Measurements from ENCODE around the gene APBA2.
"Not testable (repeated sequence)": the region's sequence is repeated elsewhere in the genome, so short reads cannot be mapped to it uniquely, and the experiment has no call there.

The APBA2 gene

DNA sequence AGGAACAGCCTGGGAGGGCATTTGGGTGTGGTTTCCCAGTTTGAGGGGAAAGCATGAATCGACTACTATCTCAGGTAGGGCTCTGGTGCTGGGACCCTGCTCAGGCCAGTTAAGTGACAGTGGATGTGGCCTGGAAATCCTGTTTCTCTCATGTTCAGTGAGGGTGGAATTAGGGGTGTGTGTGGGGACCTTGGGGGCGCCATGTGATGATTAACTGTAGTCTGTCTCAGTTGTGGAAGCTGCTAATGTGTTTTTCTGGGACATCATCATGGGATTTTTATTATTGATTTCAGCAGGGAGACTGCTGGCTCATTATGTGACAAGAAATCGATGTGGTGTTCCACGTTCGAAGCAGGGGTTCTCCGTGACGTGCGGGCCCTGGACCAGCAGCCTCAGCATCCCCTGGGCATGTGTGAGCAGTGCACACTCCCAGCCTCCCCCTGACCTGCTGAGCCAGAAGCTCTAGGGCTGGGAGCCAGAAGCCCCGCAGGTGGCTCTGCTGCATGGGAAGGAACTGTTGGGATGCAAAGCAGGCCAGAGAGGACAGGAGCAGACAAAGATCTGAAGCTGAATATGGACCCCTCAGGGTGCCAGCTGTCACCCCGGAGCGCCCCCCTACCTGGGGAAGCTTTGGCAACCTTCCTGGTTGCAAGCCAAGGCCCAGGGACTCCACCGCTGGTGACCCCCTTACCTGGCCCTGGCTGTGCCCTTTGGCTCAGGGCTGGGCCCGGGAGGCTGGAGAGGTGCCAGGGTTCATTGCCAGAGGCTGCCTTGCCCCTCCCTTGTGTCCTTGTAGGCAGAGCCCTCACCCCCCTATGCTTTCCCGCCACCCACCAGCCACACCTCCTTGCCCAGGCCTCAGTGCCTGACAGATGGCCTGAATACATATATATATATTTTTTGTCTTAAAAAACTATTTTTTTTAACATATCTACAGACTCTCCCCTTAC is 149.8 kb downstream of the APBA2 start:
- DNase-seq (ENCODE audit: low read depth, low spot score): no peak

DNA sequence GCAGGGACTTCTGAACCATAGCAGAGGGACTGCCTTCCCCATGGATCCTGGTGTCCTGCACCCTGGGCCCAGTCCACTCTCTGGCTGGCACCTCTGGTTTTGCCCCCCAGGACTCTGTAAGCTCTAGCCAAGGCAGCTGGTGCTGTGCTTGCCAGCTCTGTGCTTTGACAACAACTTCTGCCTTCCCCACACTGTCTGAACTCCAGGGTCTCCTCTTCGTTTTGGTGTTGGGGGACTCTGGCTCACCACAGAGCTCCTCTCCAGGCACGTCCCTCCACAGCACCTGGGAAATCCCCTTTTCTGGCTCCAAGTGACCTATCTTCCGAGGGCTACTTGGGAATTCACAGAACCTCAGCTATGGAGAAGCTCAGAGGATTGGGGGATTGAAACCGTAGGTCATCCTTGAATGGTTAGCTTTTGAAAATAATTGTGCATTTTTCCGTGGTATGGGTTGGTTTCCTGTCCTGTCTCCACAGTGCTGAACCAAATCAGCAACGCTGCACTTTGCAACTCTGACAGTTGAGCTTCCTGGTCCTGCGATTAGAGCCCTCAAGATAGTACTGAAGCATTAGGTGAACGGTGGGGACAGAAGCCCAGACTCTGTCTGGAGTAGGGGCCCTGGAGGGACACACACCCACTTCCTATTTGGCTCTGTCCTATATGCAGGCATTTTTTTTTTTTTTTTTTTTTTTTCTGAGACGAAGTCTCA is 152.4 kb downstream of the APBA2 start:
- DNase-seq (ENCODE audit: low read depth, low spot score): no peak

DNA sequence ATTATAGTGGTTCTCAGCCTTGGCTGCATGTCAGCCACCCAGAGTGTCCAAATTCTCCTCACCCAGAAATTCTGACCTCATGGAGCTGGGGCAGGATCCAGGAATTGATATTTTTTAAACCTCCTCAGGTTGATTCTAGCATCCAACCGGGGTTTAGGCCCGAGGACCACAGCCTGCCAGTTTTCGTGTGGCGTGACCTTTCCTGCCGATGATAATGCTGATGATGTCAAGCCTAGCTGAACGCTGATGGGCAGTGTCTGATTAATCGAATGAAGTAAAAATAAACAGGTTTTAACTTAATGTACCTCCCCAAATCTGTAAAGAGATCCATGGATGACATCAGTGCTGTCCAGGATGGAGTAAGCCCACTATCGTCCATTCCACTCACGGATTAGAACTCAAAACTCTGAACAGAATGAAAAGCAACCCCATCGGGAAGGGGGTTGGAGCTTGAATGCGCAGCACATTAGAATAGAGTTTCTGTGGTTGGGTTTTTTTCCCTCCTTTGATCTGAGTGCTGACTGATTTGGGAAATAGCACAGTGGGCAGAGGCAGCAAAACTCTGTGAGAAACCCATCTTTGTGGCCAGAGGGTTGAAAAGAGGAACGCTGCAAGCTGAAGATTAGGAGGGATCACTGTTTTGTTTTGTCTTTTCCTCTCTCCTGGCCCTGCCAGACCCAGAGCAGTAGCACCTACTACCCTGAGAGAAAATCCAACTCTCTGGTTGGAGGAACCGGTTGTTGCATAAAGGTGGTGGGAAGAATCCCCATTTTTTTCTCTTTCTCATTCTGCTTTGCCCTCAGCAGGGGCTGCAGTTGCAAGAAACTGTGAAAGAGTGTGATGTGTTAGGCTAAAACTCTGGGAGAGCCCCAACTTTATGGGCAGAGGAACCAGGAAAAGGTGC is 153.9 kb downstream of the APBA2 start:
- no peak for DNase-seq (ENCODE audit: low read depth, low spot score)

DNA sequence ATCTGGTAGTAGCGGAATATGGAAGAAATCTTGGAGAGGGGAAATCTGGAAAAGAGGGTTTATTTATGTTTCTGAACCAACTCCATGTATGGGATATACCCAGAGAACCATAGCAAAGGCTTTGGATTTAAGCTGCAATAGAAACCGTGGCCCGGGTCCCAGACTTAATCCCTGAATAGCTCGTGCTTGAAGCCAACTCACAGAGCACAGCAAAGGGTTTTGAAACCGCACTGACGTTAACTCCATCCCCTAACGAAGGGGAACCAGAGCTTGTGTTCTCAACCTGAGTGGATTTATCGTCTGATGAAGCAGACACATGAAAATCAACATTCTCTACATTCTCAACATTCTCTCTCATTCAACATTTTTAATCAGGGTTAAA is 154.6 kb downstream of the APBA2 start:
- no peak for DNase-seq (ENCODE audit: low read depth, low spot score)

DNA sequence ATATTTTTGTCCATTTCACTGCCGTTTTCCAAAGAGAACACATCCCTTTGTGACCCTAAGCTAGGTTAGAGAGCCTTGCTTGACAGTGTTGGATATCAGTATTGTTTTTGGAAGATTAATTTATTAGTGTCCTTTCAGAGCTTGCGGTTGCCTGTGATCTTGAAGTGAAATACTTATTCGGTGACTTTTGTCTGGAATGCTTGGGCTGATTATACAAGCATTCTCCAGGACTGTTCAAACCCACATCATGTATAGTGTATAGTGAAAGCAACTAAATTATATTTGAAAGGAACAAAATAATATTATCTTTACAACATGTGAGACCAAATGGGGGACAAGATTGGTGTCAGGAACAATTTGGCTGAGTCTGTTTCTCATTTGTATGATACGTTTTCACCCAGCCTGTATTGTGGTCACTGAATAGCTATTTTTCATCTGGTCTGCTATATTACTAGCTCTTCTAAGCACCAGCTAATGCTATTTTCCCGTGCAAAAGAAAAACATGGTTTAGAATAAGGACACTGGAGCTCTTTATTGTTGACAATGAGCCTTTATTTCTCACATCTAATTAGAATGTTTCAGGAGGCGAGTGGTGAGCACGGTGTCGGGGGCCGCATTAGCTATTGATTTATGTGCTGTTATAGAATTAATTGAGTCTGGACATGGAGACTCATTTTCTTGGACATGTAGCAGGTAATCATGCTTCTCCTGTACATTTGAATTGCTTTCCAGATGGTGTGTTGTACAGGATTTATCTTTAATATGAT is 158.1 kb downstream of the APBA2 start:
- no peak for DNase-seq (ENCODE audit: low read depth, low spot score)

DNA sequence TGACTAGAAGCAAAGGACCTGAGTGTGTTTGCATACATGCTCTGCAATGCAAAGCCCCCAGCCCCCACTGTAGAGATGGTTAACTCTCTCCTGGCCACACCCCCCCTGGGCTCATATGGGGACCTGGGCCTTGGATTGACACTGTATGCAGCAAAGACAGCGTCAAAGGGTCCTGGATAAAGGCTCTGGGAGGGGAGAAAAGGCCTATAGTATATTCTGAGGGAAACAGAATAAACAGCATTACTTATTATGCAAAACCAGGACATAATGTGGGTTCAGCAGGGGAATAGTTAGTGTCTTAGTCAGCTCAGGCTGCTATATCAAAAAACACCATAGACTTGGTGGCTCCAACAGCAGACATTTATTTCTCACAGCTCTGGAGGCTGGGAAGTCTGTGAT is 158.7 kb downstream of the APBA2 start:
- no peak for DNase-seq (ENCODE audit: low read depth, low spot score)

DNA sequence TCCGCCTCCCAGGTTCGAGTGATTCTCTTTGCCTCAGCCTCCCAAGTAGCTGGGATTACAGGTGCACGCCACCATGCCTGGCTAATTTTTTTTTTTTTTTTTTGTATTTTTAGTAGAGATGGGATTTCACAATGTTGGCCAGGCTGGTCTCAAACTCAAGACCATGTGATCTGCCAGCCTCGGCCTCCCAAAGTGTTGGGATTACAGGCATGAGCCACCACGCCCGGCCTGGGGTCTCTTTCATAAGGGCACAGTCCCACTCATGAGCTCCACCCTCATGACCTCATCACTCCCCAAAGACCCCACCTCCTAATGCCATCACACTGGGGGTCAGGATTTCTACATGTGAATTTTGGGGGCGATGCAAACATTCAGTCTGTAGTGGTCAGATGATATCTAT is 159.4 kb downstream of the APBA2 start:
- DNase-seq (ENCODE audit: low read depth, low spot score): not testable (repeated sequence)

DNA sequence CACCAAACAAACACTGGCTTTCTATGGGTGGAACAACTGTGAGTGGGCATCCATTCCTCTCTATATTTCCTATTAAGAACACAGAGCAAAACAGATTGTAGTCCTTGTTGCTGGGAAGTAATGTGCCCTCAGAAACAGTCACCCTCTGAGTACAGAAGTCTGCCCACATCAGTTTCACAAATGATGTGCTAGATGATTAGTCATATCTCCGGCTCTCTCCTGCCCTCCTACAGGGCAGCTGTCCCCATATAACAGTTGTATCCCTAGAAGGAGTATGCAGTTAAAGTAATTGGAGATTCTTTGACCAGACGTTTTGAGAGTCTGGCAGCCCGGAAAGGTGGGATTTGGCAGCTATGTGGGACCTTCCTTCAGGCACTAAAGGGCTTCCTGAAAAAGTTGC is 159.9 kb downstream of the APBA2 start:
- no peak for DNase-seq (ENCODE audit: low read depth, low spot score)

DNA sequence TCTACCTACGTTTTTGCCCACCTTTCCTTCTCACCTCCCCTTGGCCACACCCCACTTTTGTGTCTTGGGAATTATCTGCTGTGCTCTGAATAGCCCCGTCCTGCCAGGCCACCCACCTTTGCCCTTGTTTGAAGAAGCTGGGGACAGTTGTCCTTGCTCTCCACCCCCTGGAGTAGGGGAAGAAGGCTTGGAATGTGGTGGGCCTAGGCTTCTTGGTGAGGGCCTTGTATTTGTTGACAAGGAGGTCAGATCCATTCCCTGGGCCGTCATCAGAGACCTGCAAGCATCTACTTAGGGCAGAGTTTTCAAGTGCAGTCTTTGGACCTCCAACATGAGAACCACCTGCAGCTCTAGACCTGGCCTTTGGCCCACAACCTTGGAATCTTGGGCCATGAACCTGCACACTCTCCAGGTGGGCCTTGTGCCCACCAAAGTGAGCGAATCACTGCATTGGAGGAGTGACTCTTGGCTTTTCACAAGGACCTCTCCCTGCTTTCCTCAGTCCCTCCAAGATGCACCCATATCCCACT is 160.6 kb downstream of the APBA2 start:
- DNase-seq (ENCODE audit: low read depth, low spot score): no peak

DNA sequence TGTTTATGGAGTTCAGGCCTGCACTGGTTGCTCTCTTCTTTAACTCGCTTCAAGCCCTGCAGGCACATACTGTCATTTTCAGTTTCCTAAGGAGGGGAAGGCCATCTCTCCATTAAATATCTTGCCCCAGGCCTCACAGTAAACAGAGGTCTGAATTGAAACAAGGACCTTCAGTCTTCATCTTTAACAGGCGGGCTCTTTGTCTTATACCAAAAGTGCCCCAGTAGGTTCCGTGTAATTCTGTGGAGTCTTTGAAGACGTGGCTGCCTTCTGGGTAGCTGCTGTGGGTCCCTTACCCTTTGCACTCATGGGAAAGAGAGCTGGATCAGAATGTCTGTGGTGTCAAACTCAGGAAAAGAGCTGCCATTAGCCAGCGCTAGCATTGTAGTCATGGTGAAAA is 161.2 kb downstream of the APBA2 start:
- DNase-seq (ENCODE audit: low read depth, low spot score): no peak

DNA sequence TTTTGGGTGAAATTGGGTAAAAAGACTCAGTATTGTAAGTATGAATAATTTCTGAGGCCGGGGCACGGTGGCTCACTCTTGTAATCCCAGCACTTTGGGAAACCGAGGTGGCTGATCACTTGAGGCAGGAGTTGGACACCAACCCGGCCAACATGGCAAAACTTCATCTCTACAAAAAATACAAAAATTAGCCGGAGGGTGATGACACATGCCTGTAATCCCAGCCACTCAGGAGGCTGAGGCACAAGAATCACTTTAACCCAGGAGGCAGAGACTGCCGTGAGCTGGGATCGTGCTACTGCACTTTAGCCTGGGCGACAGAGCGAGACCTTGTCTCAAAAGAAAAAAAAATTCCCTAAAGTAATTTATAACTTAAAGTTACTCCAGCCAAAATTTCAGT is 162.2 kb downstream of the APBA2 start:
- no peak for DNase-seq (ENCODE audit: low read depth, low spot score)

DNA sequence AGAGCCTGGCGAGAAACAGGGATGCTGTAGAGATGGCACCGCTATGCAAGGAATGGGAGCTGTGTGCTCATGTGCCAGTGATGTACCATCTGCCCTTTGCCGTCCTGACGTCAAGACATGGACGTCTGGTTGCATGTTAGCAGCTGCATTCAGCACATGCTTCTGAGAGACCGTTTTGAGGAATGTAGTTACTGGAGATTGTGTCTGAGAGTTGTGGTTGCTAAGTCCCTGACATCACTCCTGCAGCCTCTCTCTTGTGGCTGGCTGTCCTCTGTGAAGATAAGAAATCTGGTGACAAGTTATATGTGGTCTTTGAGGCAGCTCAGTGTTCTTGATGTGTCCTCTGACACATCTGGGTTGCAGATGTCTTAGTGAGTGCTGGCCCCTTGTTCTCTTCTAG is 165.1 kb downstream of the APBA2 start:
- no peak for DNase-seq (ENCODE audit: low read depth, low spot score)

DNA sequence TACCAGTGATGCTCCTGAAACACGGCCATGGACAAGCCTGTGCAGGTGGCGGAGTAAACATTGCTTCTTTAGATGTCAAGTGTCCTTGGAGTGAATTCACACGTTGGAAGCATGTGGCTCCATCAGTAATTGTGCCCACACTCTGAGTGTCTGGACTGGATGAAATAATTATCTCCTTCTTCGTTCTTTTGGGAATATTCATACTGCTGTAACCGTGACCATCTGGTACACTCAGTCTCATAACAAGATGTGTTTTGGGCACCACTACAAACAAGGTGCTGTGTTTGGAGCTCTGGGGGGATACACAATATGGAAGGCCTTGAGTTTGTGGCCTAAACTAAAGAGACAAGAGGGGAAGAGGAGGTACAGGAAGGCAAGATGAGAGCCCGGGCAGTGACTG is 165.6 kb downstream of the APBA2 start:
- DNase-seq (ENCODE audit: low read depth, low spot score): no peak

DNA sequence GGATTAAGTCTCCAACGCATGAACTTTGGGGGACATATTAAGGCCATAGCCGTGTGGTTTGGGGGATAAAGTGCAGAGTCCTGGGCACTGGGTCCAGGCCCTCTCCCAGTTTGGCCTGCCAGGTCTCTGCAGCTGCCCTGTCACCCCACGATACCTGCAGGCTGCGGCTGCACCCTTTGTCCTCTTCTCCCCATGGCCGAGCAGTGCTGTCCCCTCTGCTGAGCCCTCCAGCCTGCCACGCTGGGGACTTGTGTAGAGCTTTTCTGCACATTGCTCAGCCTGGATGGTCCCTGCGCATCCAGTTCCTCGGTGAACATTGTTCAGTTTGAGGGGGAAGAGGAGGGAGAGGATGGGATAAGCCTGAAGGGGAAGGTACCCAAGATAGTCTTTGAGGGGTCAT is 167.2 kb downstream of the APBA2 start:
- no peak for DNase-seq (ENCODE audit: low read depth, low spot score)

DNA sequence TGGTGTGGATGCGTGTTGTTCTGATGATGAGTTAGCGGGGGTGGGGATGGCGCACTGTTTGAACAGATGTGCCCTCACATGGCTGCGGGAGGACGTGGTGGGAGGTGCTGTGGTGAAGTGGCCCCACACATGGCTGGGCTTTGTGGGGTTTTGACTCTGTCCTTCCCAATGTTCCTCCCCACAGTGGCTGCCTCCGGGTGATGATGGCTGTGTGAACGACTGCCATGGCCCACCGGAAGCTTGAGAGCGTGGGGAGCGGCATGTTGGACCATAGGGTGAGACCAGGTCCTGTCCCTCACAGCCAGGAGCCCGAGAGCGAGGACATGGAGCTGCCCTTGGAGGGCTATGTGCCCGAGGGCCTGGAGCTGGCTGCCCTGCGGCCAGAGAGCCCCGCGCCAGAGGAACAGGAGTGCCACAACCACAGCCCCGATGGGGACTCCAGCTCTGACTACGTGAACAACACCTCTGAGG is 167.9 kb downstream of the APBA2 start:
- DNase-seq (ENCODE audit: low read depth, low spot score): no peak

DNA sequence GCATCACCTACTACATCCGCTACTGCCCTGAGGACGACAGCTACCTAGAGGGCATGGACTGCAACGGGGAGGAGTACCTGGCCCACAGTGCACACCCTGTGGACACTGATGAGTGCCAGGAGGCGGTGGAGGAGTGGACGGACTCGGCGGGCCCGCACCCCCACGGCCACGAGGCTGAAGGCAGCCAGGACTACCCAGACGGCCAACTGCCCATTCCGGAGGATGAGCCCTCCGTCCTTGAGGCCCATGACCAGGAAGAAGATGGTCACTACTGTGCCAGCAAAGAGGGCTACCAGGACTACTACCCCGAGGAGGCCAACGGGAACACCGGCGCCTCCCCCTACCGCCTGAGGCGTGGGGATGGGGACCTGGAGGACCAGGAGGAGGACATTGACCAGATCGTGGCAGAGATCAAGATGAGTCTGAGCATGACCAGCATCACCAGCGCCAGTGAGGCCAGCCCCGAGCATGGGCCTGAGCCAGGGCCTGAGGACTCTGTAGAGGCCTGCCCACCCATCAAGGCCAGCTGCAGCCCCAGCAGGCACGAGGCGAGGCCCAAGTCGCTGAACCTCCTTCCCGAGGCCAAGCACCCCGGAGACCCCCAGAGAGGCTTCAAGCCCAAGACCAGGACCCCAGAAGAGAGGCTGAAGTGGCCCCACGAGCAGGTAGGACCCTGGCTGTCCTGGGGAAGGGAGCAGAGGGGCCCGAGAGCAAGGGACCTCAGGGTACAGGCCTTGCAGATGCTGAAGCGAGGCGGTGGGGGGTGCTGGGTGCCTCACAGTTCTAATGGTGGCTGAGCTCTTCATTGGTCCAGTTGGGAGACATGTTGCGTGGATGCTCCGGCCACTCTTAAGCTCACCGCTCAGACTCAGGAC is 168.6 kb downstream of the APBA2 start:
- no peak for DNase-seq (ENCODE audit: low read depth, low spot score)

DNA sequence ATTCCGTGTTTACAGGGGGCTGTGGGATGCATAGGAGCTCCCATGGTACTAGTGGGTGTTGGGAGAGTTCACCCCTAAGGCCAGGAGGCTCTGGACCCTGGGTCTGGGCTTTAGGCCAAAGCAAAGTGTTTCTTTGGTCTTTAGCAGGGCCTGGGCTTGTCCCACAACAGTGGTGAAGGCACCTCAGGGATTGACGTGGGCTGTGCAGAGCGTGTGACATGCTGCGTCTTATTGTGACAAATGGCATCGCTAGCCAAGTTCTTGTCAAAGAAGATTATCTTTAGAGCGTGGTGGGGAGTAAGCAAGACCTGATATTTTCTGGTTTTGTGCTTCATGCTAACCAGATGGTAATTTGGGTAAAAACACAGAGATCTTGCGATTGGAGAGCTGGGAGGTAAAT is 170.1 kb downstream of the APBA2 start:
- DNase-seq (ENCODE audit: low read depth, low spot score): no peak

DNA sequence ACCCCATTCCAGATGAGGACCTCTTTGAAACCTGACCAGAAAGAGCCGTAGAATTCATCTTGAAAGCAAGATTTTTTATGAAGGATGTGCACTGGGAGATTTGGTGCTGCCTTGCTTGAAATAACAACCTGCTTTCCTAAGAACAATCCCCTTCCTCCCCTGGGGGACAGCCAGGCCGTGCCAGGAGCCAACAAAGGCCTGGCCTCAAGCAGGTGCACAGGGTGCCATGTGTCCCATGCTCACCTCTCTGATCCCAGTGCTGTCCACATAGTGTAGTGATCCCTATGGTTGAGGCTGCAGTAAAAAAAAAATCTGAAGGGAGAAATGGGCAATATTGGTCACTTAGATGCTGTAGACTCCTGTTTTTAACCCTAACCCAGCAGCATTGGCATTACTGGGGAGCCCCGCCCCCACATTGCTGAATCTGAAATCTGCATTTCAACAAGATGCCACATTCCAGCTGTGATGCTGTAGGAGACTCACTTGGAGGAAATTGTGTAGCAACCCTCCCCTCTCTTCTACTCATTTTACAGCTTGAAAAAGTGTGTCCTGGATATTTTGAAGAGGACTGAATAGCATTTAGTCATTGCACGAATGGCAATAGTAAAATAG is 171.2 kb downstream of the APBA2 start:
- no peak for DNase-seq (ENCODE audit: low read depth, low spot score)

DNA sequence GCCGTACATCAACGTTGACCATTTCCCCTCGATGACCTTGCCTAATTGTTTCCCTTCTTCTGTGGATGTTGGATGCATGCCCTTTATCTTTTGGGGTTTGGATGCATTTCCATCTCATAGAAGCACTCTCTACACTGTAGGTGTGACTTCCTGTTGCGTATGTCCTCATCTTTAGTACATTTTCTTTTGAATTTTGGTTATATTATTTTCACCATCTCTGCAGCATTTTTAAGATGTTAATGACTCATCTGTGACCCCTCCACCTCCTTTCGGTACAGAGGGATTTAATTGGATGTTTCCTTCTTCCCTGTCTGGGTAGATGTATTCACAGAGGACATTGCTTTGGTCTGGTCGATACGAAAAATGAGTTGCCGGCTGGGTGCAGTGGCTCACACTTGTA is 172.1 kb downstream of the APBA2 start:
- no peak for DNase-seq (ENCODE audit: low read depth, low spot score)

Data from smooth muscle cell of the brain vasculature (primary cell).